D721Med (cell line): ENCODE data around the gene IFNG.
"Not testable (repeated sequence)": the region's sequence is repeated elsewhere in the genome, so short reads cannot be mapped to it uniquely, and the experiment has no call there.

Source experiments
- DNase-seq: peaks from one replicate; pipeline ENCODE4 v3.0.0; 2011; ENCODE audit warnings: low spot score; ENCODE audit not compliant: insufficient read length
- FAIRE-seq: peaks from 2 replicates; lab custom pipeline; 2011; peaks lifted over from hg19 to GRCh38; lab: Jason Lieb, UNC
- CTCF ChIP-seq: IDR thresholded peaks from 2 replicates; pipeline ENCODE4 v1.5.1; 2012; ENCODE audit warnings: mild to moderate bottlenecking, control low read depth; ENCODE audit not compliant: insufficient read depth; ENCODE audit errors: missing control alignments

IFNG gene

GRCh38 chr12:68178184-68178583 is 18.6 kb upstream of the IFNG start:
- no peak for TF ChIP-seq CTCF
- FAIRE-seq (no peak), DNase-seq (no peak)

- FAIRE-seq (no peak), DNase-seq (no peak)
- TF ChIP-seq CTCF: no peak
Observed at GRCh38 chr12:68177562-68177961, 18.0 kb upstream of the IFNG start.

- DNase-seq (no peak), FAIRE-seq (no peak)
- no peak for TF ChIP-seq CTCF
Observed at GRCh38 chr12:68176257-68176656, 16.7 kb upstream of the IFNG start.

- FAIRE-seq (no peak), DNase-seq (no peak)
- no peak for TF ChIP-seq CTCF
Observed at GRCh38 chr12:68175557-68176061, 16.1 kb upstream of the IFNG start.

- not testable (repeated sequence) for DNase-seq, FAIRE-seq
Observed at GRCh38 chr12:68174761-68175160, 15.2 kb upstream of the IFNG start.

- DNase-seq (no peak), FAIRE-seq (no peak)
- no peak for TF ChIP-seq CTCF
Observed at GRCh38 chr12:68173792-68174191, 14.3 kb upstream of the IFNG start.

GRCh38 chr12:68170726-68171125 is 11.2 kb upstream of the IFNG start:
- no peak for TF ChIP-seq CTCF
- FAIRE-seq (no peak), DNase-seq (no peak)
